ENCODE results near the gene PCDHGB1.
"Not testable (repeated sequence)": the region's sequence is repeated elsewhere in the genome, so short reads cannot be mapped to it uniquely, and the experiment has no call there.

The PCDHGB1 gene

DNA sequence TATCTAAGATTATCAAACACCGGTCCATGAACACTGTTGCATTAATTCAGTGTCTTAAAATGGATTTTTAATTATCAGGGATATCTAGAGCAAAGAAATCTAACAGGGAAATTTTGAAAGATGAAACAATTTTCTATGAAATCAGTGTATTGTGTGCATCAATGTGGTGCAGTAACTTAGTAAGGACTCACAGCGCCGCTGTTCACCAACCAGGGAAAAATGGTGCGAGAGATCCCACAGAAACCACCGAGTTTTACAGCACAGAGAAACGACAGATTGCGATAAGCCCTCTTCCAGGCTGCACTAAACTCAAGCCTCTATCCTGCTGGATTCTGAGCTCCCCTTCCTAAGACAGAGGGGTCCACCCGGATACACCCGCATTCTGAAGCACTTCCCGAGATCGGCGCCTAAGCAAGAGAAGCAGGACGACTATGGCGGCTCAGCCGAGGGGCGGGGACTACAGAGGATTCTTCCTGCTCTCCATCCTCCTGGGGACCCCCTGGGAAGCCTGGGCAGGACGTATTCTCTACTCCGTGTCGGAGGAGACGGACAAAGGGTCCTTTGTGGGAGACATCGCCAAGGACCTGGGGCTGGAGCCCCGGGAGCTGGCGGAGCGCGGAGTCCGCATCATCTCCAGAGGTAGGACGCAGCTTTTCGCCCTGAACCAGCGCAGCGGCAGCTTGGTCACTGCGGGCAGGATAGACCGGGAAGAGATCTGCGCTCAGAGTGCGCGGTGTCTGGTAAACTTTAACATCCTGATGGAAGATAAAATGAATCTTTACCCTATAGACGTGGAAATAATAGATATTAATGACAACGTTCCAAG lies 32.8 kb downstream of the PCDHGB1 start, which contains the start of gene PCDHGA7:
Gene PCDHGA7 (plus strand): TSS at position 274 of the 826 bp plus-strand sequence. CDS start 158 bp downstream, at position 432.
- Histone ChIP-seq H3K4me3 (ENCODE audit: low read depth, low read length, poor library complexity, severe bottlenecking) (no peak within 1 kb of the TSS), H3K79me2 (ENCODE audit: insufficient read depth, low read length) (no peaks in the 10 kb centered on the region), H2AFZ (ENCODE audit: low read length) (no peak within 1 kb of the TSS), H3K4me2 (ENCODE audit: low read length) (no peak within 1 kb of the TSS), H3K9ac (ENCODE audit: low read length) (no peak within 1 kb of the TSS), H3K27me3 (ENCODE audit: insufficient read depth, low read length) (no peaks in the 10 kb centered on the region), H3K9me2 (ENCODE audit: low read depth, low read length) (no peaks in the 10 kb centered on the region), H4K20me1 (ENCODE audit: insufficient read depth, low read length) (no peaks in the 10 kb centered on the region), H3K36me3 (ENCODE audit: insufficient read depth, low read length) (no peaks in the 10 kb centered on the region), H3K27ac (ENCODE audit: low read depth, low read length, poor library complexity, severe bottlenecking) (no peak within 1 kb of the TSS), H3K9me3 (ENCODE audit: low read length) (peaks cover 9% of the 10 kb centered on the region), H3K4me1 (ENCODE audit: insufficient read depth, low read length, severe bottlenecking) (no peaks in the 10 kb centered on the region), H3F3A (ENCODE audit: insufficient read depth, low read length) (no peaks in the 10 kb centered on the region)
- TF ChIP-seq, protein P1, sequence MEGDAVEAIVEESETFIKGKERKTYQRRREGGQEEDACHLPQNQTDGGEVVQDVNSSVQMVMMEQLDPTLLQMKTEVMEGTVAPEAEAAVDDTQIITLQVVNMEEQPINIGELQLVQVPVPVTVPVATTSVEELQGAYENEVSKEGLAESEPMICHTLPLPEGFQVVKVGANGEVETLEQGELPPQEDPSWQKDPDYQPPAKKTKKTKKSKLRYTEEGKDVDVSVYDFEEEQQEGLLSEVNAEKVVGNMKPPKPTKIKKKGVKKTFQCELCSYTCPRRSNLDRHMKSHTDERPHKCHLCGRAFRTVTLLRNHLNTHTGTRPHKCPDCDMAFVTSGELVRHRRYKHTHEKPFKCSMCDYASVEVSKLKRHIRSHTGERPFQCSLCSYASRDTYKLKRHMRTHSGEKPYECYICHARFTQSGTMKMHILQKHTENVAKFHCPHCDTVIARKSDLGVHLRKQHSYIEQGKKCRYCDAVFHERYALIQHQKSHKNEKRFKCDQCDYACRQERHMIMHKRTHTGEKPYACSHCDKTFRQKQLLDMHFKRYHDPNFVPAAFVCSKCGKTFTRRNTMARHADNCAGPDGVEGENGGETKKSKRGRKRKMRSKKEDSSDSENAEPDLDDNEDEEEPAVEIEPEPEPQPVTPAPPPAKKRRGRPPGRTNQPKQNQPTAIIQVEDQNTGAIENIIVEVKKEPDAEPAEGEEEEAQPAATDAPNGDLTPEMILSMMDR (IDR thresholded peaks at IDR 0.05; ENCODE audit: low read length): no peak
- no peak for TF ChIP-seq EZH2 (IDR thresholded peaks at IDR 0.05; ENCODE audit: borderline replicate concordance, low read length)

DNA sequence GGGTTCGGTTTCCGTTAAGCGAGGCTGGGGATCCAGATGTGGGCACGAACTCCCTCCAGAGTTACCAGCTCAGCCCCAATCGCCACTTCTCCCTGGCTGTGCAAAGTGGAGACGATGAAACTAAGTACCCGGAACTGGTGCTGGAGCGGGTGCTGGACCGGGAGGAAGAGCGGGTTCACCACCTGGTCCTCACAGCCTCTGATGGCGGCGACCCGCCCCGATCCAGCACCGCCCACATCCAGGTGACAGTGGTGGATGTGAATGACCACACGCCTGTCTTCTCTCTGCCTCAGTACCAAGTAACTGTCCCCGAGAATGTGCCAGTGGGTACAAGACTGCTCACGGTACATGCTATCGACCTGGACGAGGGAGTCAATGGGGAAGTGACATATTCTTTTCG lies 33.4 kb downstream of the PCDHGB1 start:
- Histone ChIP-seq H3K36me3 (ENCODE audit: insufficient read depth, low read length) (no peaks in the 10 kb centered on the region), H3K4me1 (ENCODE audit: insufficient read depth, low read length, severe bottlenecking) (no peaks in the 10 kb centered on the region), H3K27ac (ENCODE audit: low read depth, low read length, poor library complexity, severe bottlenecking) (no peak overlapping the region), H4K20me1 (ENCODE audit: insufficient read depth, low read length) (no peaks in the 10 kb centered on the region), H2AFZ (ENCODE audit: low read length) (no peak overlapping the region), H3K79me2 (ENCODE audit: insufficient read depth, low read length) (no peaks in the 10 kb centered on the region), H3K9ac (ENCODE audit: low read length) (no peak overlapping the region), H3K27me3 (ENCODE audit: insufficient read depth, low read length) (no peaks in the 10 kb centered on the region), H3K4me2 (ENCODE audit: low read length) (no peak overlapping the region), H3K4me3 (ENCODE audit: low read depth, low read length, poor library complexity, severe bottlenecking) (no peak overlapping the region), H3K9me2 (ENCODE audit: low read depth, low read length) (no peaks in the 10 kb centered on the region), H3K9me3 (ENCODE audit: low read length) (peaks cover 9% of the 10 kb centered on the region), H3F3A (ENCODE audit: insufficient read depth, low read length) (no peaks in the 10 kb centered on the region)
- no peak for TF ChIP-seq EZH2 (IDR thresholded peaks at IDR 0.05; ENCODE audit: borderline replicate concordance, low read length)
- TF ChIP-seq, protein P1 (IDR thresholded peaks at IDR 0.05; ENCODE audit: low read length): no peak

DNA sequence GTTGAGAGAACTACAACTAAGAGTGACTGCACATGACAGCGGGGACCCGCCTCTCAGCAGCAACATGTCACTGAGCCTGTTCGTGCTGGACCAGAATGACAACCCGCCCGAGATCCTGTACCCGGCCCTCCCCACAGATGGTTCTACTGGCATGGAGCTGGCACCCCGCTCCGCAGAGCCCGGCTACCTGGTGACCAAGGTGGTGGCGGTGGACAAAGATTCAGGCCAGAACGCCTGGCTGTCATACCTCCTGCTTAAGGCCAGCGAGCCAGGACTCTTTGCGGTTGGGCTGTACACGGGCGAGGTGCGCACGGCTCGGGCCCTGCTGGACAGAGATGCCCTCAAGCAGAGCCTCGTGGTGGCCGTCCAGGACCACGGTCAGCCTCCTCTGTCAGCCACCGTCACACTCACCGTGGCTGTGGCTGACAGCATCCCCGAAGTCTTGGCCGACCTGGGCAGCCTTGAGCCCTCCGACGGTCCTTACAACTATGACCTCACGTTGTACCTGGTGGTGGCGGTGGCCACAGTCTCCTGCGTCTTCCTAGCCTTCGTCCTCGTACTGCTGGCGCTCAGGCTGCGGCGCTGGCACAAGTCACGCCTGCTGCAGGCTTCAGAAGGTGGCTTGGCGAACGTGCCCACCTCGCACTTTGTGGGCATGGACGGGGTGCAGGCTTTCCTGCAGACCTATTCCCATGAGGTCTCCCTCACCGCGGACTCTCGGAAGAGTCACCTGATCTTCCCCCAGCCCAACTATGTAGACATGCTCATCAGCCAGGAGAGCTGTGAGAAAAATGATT lies 34.8 kb downstream of the PCDHGB1 start:
- no peaks in the 10 kb centered on the region for H3F3A ChIP-seq (ENCODE audit: insufficient read depth, low read length)
- H2AFZ ChIP-seq (ENCODE audit: low read length): no peak overlapping the region
- no peaks in the 10 kb centered on the region for H3K4me1 ChIP-seq (ENCODE audit: insufficient read depth, low read length, severe bottlenecking)
- no peaks in the 10 kb centered on the region for H4K20me1 ChIP-seq (ENCODE audit: insufficient read depth, low read length)
- no peak overlapping the region for H3K4me2 ChIP-seq (ENCODE audit: low read length)
- peaks cover 12% of the 10 kb centered on the region for H3K9me3 ChIP-seq (ENCODE audit: low read length)
- H3K4me3 ChIP-seq (ENCODE audit: low read depth, low read length, poor library complexity, severe bottlenecking): no peak overlapping the region
- H3K36me3 ChIP-seq (ENCODE audit: insufficient read depth, low read length): no peaks in the 10 kb centered on the region
- no peak overlapping the region for H3K27ac ChIP-seq (ENCODE audit: low read depth, low read length, poor library complexity, severe bottlenecking)
- H3K79me2 ChIP-seq (ENCODE audit: insufficient read depth, low read length): no peaks in the 10 kb centered on the region
- no peak for TF ChIP-seq EZH2 (IDR thresholded peaks at IDR 0.05; ENCODE audit: borderline replicate concordance, low read length)
- TF ChIP-seq, protein P1 (IDR thresholded peaks at IDR 0.05; ENCODE audit: low read length): no peak
- H3K9me2 ChIP-seq (ENCODE audit: low read depth, low read length): no peaks in the 10 kb centered on the region
- H3K9ac ChIP-seq (ENCODE audit: low read length): no peak overlapping the region
- no peaks in the 10 kb centered on the region for H3K27me3 ChIP-seq (ENCODE audit: insufficient read depth, low read length)

DNA sequence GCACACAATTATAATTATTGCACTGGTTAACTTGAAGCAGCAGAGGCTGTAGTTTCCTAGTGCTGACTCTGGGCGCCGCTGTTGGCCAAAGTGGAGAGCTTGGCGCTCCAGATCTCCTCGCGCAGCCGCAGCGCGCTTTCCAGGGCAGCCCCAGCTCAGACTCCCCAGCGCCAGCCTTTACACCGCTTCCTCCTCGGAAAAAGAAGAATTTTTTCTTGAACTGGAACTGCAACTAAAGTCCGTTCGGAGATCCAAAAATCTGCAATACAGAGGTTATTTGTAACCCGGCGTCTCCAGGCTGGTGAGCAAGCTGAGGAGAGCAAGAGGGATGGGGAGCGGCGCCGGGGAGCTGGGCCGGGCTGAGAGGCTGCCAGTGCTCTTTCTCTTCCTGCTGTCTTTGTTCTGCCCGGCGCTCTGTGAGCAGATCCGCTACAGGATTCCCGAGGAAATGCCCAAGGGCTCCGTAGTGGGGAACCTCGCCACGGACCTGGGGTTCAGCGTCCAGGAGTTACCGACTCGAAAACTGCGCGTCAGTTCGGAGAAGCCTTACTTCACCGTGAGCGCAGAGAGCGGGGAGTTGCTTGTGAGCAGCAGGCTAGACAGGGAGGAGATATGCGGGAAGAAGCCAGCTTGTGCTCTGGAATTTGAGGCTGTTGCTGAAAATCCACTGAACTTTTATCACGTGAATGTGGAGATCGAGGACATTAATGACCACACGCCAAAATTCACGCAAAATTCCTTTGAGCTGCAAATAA lies 37.8 kb downstream of the PCDHGB1 start, which contains the start of gene PCDHGB4:
Gene PCDHGB4 (plus strand): TSS at position 142 of the 755 bp plus-strand sequence. CDS start 187 bp downstream, at position 329.
- H3K36me3 ChIP-seq (ENCODE audit: insufficient read depth, low read length); H3K9me2 ChIP-seq (ENCODE audit: low read depth, low read length); H3K9ac ChIP-seq (ENCODE audit: low read length); H3K4me3 ChIP-seq (ENCODE audit: low read depth, low read length, poor library complexity, severe bottlenecking); H3K27me3 ChIP-seq (ENCODE audit: insufficient read depth, low read length); H3K79me2 ChIP-seq (ENCODE audit: insufficient read depth, low read length); H4K20me1 ChIP-seq (ENCODE audit: insufficient read depth, low read length); H3K27ac ChIP-seq (ENCODE audit: low read depth, low read length, poor library complexity, severe bottlenecking); H2AFZ ChIP-seq (ENCODE audit: low read length); H3F3A ChIP-seq (ENCODE audit: insufficient read depth, low read length); H3K4me2 ChIP-seq (ENCODE audit: low read length); H3K4me1 ChIP-seq (ENCODE audit: insufficient read depth, low read length, severe bottlenecking): not testable (repeated sequence)
- peaks cover 13% of the 10 kb centered on the region for H3K9me3 ChIP-seq (ENCODE audit: low read length)

Data from OCI-LY1 (cell line).